H1 (cell line): ENCODE measurements around the gene RMDN3. TPM values are rescaled to one million over a fixed set of nuclear protein-coding genes. Genes with fewer than 3 reads are reported as not detected.

Experiments used
- CTCF ChIA-PET: fragments of 300-600 bp; sonication (Branson Sonifier 250); formaldehyde crosslinking; loops from one replicate; lab custom pipeline; 2021; ENCODE audit not compliant: partially characterized antibody; lab: Charles Lee
- POLR2A ChIA-PET: fragments of 300-600 bp; sonication (Branson Sonifier 250); formaldehyde crosslinking; loops from one replicate; lab custom pipeline; 2021; ENCODE audit warnings: inconsistent platforms; ENCODE audit not compliant: partially characterized antibody; lab: Charles Lee
- DNase-seq, 2 experiments: peaks; one replicate each; pipeline versions ENCODE4 v3.0.0 to v3.0.0-alpha.2; 2010 to 2022; ENCODE audit warnings: low spot score in 2 of 2, low read depth in 1 of 2, mixed read lengths in 1 of 2
- FAIRE-seq: peaks from 2 replicates; lab custom pipeline; 2011; peaks lifted over from hg19 to GRCh38; lab: Jason Lieb, UNC
- H2AFZ ChIP-seq: 2 replicates; pipeline ENCODE4 v1.8.1; 2012; ENCODE audit warnings: low read length, inconsistent platforms
- H2AK5ac ChIP-seq: 2 replicates; pipeline ENCODE4 v1.6.1; 2013; ENCODE audit warnings: low read depth, low read length
- H2BK120ac ChIP-seq: replicated peaks from 2 replicates; pipeline ENCODE3; 2013; ENCODE audit warnings: low read depth, low read length, inconsistent platforms
- H2BK12ac ChIP-seq: 2 replicates; pipeline ENCODE4 v1.6.1; 2013; ENCODE audit warnings: low read depth, low read length
- H2BK15ac ChIP-seq: 2 replicates; pipeline ENCODE4 v1.6.1; 2013; ENCODE audit warnings: low read length
- H2BK20ac ChIP-seq: 2 replicates; pipeline ENCODE4 v1.6.1; 2013; ENCODE audit warnings: low read length
- H2BK5ac ChIP-seq: 2 replicates; pipeline ENCODE4 v1.6.1; 2013; ENCODE audit warnings: low read depth, low read length
- H3K14ac ChIP-seq: 2 replicates; pipeline ENCODE4 v1.6.1; 2013; ENCODE audit warnings: inconsistent platforms; ENCODE audit not compliant: insufficient read length
- H3K18ac ChIP-seq: 2 replicates; pipeline ENCODE4 v1.6.1; 2013; ENCODE audit warnings: low read length; ENCODE audit errors: extremely low read depth
- H3K23ac ChIP-seq: 2 replicates; pipeline ENCODE4 v1.6.1; 2013; ENCODE audit warnings: inconsistent platforms; ENCODE audit not compliant: insufficient read length
- H3K23me2 ChIP-seq: 2 replicates; pipeline ENCODE4 v1.6.1; 2013; ENCODE audit warnings: low read depth, low read length
- H3K27ac ChIP-seq: 2 replicates; pipeline ENCODE4 v1.6.1; 2011; ENCODE audit warnings: low read depth, low read length, inconsistent platforms
- H3K27me3 ChIP-seq, 4 experiments: replicated peaks in 1 of 4; 1 replicate in 1 of 4; 2 replicates in 3 of 4; pipeline versions ENCODE4 v1.6.1 to v1.8.1; 2011 to 2013; ENCODE audit warnings: low read length in 3 of 4, mild to moderate bottlenecking in 3 of 4, inconsistent platforms in 2 of 4, mixed read lengths in 2 of 4, moderate library complexity in 1 of 4; ENCODE audit not compliant: control insufficient read depth in 3 of 4, insufficient read depth in 3 of 4; ENCODE audit errors: extremely low read depth in 1 of 4
- H3K36me3 ChIP-seq, 4 experiments: 2 replicates each; pipeline versions ENCODE4 v1.6.1 to v1.8.1; 2011 to 2013; ENCODE audit warnings: mild to moderate bottlenecking in 4 of 4, low read length in 3 of 4, moderate library complexity in 2 of 4, control low read depth in 1 of 4, inconsistent platforms in 1 of 4; ENCODE audit not compliant: insufficient read depth in 4 of 4, control insufficient read depth in 2 of 4
- H3K4ac ChIP-seq: replicated peaks from 2 replicates; pipeline ENCODE3; 2013; ENCODE audit warnings: low read length, low read depth, mixed read lengths, inconsistent platforms; ENCODE audit not compliant: insufficient read length
- H3K4me1 ChIP-seq, 4 experiments: replicated peaks in 1 of 4; 1 replicate in 1 of 4; 2 replicates in 3 of 4; pipeline versions ENCODE4 v1.6.1 to v1.8.1; 2011 to 2013; ENCODE audit warnings: low read length in 3 of 4, inconsistent platforms in 2 of 4, mixed read lengths in 1 of 4; ENCODE audit not compliant: insufficient read depth in 4 of 4, control insufficient read depth in 3 of 4
- H3K4me2 ChIP-seq, 2 experiments: 2 replicates each; pipeline versions ENCODE4 v1.6.1 to v1.8.1; 2011 to 2013; ENCODE audit warnings: low read depth in 2 of 2, low read length in 2 of 2, control low read depth in 1 of 2, inconsistent platforms in 1 of 2, mild to moderate bottlenecking in 1 of 2; ENCODE audit not compliant: insufficient read depth in 1 of 2
- H3K4me3 ChIP-seq, 4 experiments: fragments of 200-600, 300-600 bp in 1 of 4; sonication (generic), shearing (Covaris generic), sonication (Bioruptor Twin) in 1 of 4; 2 replicates each; pipeline versions ENCODE4 v1.5.1 to v1.8.1; 2011 to 2016; ENCODE audit warnings: low read length in 4 of 4, low read depth in 3 of 4, control low read depth in 2 of 4, inconsistent platforms in 2 of 4, mild to moderate bottlenecking in 2 of 4, mixed read lengths in 1 of 4, moderate library complexity in 1 of 4; ENCODE audit not compliant: insufficient read depth in 2 of 4; ENCODE audit errors: extremely low read depth in 1 of 4
- H3K56ac ChIP-seq: replicated peaks from 2 replicates; pipeline ENCODE3; 2013; ENCODE audit warnings: low read depth, mild to moderate bottlenecking, mixed read lengths, low read length, inconsistent platforms; ENCODE audit not compliant: insufficient read length
- H3K79me1 ChIP-seq: 2 replicates; pipeline ENCODE4 v1.6.1; 2013; ENCODE audit warnings: low read depth, low read length, control low read depth
- H3K79me2 ChIP-seq, 2 experiments: 2 replicates each; pipeline versions ENCODE4 v1.6.1 to v1.8.1; 2012 to 2013; ENCODE audit warnings: low read length in 2 of 2, mild to moderate bottlenecking in 2 of 2, inconsistent platforms in 1 of 2; ENCODE audit not compliant: insufficient read depth in 2 of 2, control insufficient read depth in 1 of 2
- H3K9ac ChIP-seq, 4 experiments: replicated peaks in 1 of 4; 1 replicate in 1 of 4; 2 replicates in 3 of 4; pipeline versions ENCODE4 v1.6.1 to v1.8.1; 2011 to 2013; ENCODE audit warnings: low read depth in 3 of 4, low read length in 3 of 4, control low read depth in 2 of 4, mild to moderate bottlenecking in 2 of 4, moderate library complexity in 2 of 4, inconsistent platforms in 1 of 4; ENCODE audit errors: extremely low read depth in 1 of 4
- H3K9me3 ChIP-seq, 2 experiments: 2 replicates each; pipeline versions ENCODE4 v1.6.1 to v1.8.1; 2012 to 2013; ENCODE audit warnings: mild to moderate bottlenecking in 2 of 2, moderate library complexity in 2 of 2, control low read depth in 1 of 2, inconsistent platforms in 1 of 2, low read depth in 1 of 2, low read length in 1 of 2, mixed read lengths in 1 of 2; ENCODE audit not compliant: insufficient read depth in 2 of 2
- H4K20me1 ChIP-seq, 2 experiments: replicated peaks in 1 of 2; 2 replicates each; pipeline versions ENCODE3 to v1.8.1; 2011 to 2013; ENCODE audit warnings: inconsistent platforms in 2 of 2, low read length in 2 of 2, mild to moderate bottlenecking in 1 of 2; ENCODE audit not compliant: insufficient read depth in 2 of 2, control insufficient read depth in 1 of 2
- H4K5ac ChIP-seq: 2 replicates; pipeline ENCODE4 v1.6.1; 2013; ENCODE audit warnings: low read length, low read depth, mixed read lengths, inconsistent platforms; ENCODE audit not compliant: insufficient read length
- H4K8ac ChIP-seq: 2 replicates; pipeline ENCODE4 v1.8.0; 2013; ENCODE audit warnings: mild to moderate bottlenecking, moderate library complexity, low read length, inconsistent platforms; ENCODE audit not compliant: insufficient read depth; ENCODE audit errors: extremely low read depth
- H4K91ac ChIP-seq: replicated peaks from 2 replicates; pipeline ENCODE3; 2013; ENCODE audit warnings: low read length, mixed read lengths, inconsistent platforms; ENCODE audit not compliant: insufficient read length
- FOSL1 ChIP-seq: IDR thresholded peaks from 2 replicates; pipeline ENCODE4 v1.6.1; 2011; ENCODE audit warnings: mild to moderate bottlenecking, low read depth, low read length, moderate library complexity; ENCODE audit not compliant: insufficient read depth
- HDAC2 ChIP-seq, 2 experiments: fragments of 300-600 bp in 1 of 2; sonication (generic) in 1 of 2; IDR thresholded peaks; 2 replicates each; pipeline ENCODE4 v1.6.1; 2011 to 2012; ENCODE audit warnings: low read depth in 2 of 2, low read length in 2 of 2, mild to moderate bottlenecking in 2 of 2, moderate library complexity in 2 of 2, borderline replicate concordance in 1 of 2, inconsistent platforms in 1 of 2
- SIX5 ChIP-seq: IDR thresholded peaks from 2 replicates; pipeline ENCODE4 v1.6.1; 2011; ENCODE audit warnings: mild to moderate bottlenecking, low read depth, low read length
- SUZ12 ChIP-seq: fragments of 200-600 bp; sonication (generic); IDR thresholded peaks from 2 replicates; pipeline ENCODE4 v1.6.1; 2012; ENCODE audit warnings: mild to moderate bottlenecking, inconsistent platforms, low read length, moderate library complexity, mixed read lengths
- WGBS, 2 experiments: shearing (Covaris generic) in 1 of 2; methylation state at CpG; one replicate each; pipeline versions ENCODE4 v1.1.6 to v1.1.7; 2013 to 2015; ENCODE audit warnings: low lambda C conversion rate in 2 of 2, mixed read lengths in 2 of 2, inconsistent platforms in 1 of 2, low coverage in 1 of 2, missing lambda C conversion rate in 1 of 2; ENCODE audit not compliant: insufficient replicate concordance in 2 of 2, insufficient coverage in 1 of 2, insufficient read length in 1 of 2; ENCODE audit errors: extremely low coverage in 1 of 2, missing lambda C conversion rate in 1 of 2; 5-methylcytosine and 5-hydroxymethylcytosine counted together
- polyA plus RNA-seq, 7 experiments: library from polyadenylated mRNA; depleted of rRNA in 3 of 7; stranded (reverse) in 5 of 7; unstranded in 2 of 7; fragments of >200 nt in 5 of 7; fragments of 200-250 nt in 2 of 7; gene quantifications; 1 replicate in 5 of 7; 2 replicates in 1 of 7; 4 replicates in 1 of 7; pipeline versions ENCODE4 v1.2.1 to v1.2.3, GENCODE V29; 2011 to 2013; ENCODE audit warnings: missing spikeins in 2 of 7, mixed read lengths in 2 of 7
- total RNA-seq: library from RNA; stranded (reverse); fragmentation: NEBNext Ultra II Directional; extraction: Animal tissue kit (Norgen Biotek cat#: 25700); gene quantifications from 2 replicates; pipeline ENCODE4 v1.2.1, GENCODE V29; 2021

Gene RMDN3
- total and polyA plus RNA-seq, 2 of the 8 experiments (the other 6 are each of a cell fraction or from before 2014, with no cell fraction given) = 10.8 to 24.1 TPM

DNA sequence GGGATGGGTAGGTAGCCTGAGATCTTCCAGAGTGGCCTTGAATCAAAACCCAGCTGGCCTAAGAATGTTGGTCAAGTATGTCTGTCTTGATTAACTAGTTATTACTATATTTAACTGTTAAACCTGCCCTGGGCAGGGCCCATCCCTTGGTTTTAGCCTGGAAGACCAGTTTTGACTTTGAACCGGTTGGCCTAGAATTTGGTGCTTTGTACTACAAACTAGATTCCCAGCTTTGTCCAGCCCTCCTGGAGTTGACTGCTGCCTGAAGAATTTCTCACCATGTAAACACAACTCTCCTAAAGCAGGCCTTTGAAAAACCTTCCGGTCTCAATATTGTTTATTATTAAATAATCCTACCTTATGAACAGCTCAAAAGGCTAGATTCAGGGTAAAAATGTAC is 30.8 kb upstream of the RMDN3 start:
- Histone ChIP-seq H2BK120ac (no peak overlapping the region), H2BK5ac (no peak overlapping the region), H2BK20ac (no peak overlapping the region), H3K27me3 (no peaks in the 10 kb centered on the region), H3K14ac (no peak overlapping the region), H3K9ac (no peak overlapping the region), H3K79me1 (peaks cover 4% of the 10 kb centered on the region), H3K56ac (no peak overlapping the region), H3K79me2 (peaks cover 0 to 14% of the 10 kb centered on the region in 2 experiments; a peak in 3 of 4 replicates), H2BK12ac (peak overlapping the region; percentile 90; the same call in 1 of the 2 replicates), H4K91ac (no peak overlapping the region), H2AFZ (no peak overlapping the region), H4K8ac (no peak overlapping the region), H3K4me1 (peaks cover 19 to 38% (median 20%) of the 10 kb centered on the region in 4 experiments), H4K20me1 (peaks cover 2 to 7% of the 10 kb centered on the region in 2 experiments), H2AK5ac (no peak overlapping the region; the same call in 1 of the 2 replicates), H4K5ac (no peak overlapping the region), H3K36me3 (no peaks in the 10 kb centered on the region), H3K4me2 (no peak overlapping the region), H3K23me2 (no peaks in the 10 kb centered on the region; the same call in 1 of the 2 replicates), H3K18ac (no peak overlapping the region), H3K9me3 (no peaks in the 10 kb centered on the region), H2BK15ac (no peak overlapping the region), H3K23ac (no peak overlapping the region), H3K27ac (no peak overlapping the region; the same call in 1 of the 2 replicates), H3K4ac (no peak overlapping the region), H3K4me3 (no peak overlapping the region)
- DNase-seq = no peak
- FAIRE-seq = no peak
- CTCF ChIA-PET = interaction anchor here (1.1 to 12.9 kb wide), 20 partner anchors 8 to 120 kb away, joined by 3 to 184 read pairs (median 6); partner anchors contain the start of genes C15orf62, GCHFR, RHOV and SPINT1
- 94% methylated on average over 2 of the region's 2 CpGs; no CpG with 5 or more reads in 1 of the 2 experiments for WGBS, 2 experiments
- POLR2A ChIA-PET = interaction anchor here (0.6 to 2.7 kb wide), 9 partner anchors 9 to 167 kb away, joined by 3 to 9 read pairs (median 4); partner anchors contain the start of genes C15orf62, CHAC1, DLL4 and DNAJC17
- no peak for TF ChIP-seq SIX5
- no peak for TF ChIP-seq HDAC2 (IDR thresholded peaks at IDR 0.05; ENCODE audit: borderline replicate concordance in 1 of 2, low read depth in 2 of 2, low read length in 2 of 2)
- TF ChIP-seq SUZ12 = no peak
- no peak for TF ChIP-seq FOSL1
